GM21390 (cell line): ENCODE data around the gene USPL1.

ENCODE experiments used
- ATAC-seq: cut with Tn5 transposase; IDR thresholded peaks from one replicate; pipeline ENCODE4 v1.9.1; 2021; ENCODE audit not compliant: unreplicated experiment

Gene USPL1

DNA sequence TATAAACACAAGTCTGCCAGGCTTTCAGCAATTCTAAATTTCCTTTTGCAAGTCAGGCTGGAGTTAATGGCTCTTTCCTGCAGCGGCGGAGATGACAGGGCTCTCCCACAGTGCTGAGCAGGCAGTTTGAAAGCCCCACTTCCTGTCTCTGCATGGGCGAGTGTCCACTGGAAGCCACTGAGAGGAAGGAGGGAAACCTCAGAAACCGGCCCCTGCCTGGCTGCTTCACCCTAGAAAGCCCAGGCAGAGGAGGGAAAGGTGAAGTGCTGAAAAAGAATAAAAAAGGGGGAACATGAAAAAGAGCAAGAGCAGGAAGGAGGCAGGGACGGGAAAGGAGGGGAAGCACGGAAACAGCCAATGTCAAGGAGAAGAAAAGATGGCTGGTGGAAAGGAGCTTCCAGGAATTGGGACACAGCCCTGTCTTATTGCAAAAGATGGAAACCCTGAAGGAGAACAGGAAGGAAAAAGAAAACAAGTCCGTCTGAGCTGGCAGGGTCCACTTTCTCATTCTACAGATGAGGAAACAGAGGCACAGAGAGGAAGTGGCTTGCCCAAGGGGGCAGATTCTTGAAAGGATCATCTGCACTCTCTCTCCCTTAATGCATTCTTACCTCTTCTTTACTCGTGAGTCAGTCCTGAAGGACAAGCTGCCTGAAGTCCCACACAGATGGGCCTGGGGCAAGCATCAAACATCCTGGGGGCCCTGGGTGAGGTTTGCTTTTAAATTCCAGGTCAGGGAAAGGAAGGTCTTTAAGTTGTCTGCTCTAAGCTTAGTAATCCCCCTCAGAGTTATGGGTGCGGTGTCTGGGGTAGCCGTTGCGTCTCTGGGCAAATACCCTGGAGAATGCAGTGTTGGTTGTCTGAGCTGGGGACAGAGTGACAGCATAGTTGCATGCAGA is 78.8 kb downstream of the USPL1 start:
- ATAC-seq: no peak

DNA sequence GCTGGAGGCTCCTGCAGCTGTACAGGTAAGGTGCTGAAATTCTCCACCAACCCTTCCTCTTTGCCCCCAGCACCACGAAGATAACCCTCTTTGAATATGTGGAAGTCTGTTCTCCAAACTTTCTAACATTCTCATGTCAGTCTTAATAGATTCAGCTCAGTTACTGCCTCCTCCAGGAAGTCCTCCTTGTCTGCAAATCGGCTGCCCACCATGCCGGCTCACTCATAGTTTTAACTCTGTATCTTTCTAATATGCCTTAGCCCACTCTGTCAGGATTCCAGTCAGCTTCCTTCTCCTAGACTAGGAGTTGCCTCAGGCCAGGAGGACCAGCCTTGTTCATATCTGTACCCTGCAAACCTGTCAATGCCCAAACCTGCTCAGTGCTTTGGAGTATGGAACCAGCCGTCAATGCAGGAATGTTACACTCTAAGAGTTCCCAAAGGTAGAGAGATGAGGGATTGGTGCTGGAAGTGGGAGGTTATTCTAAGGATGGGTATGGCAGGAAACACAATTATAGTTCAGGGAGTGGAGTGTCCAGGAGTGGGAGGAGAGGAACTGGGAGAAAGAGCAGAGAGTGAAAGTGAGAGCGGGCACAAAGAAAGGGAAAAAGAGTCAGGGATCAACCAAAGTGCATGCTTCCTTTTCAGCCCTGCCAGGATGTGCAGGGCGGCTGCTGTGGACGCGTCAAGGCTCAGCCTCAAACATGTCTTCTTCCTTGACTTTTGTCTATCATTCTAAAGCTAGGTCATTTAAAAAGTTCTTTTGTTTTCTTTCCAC is 79.6 kb downstream of the USPL1 start:
- no peak for ATAC-seq

DNA sequence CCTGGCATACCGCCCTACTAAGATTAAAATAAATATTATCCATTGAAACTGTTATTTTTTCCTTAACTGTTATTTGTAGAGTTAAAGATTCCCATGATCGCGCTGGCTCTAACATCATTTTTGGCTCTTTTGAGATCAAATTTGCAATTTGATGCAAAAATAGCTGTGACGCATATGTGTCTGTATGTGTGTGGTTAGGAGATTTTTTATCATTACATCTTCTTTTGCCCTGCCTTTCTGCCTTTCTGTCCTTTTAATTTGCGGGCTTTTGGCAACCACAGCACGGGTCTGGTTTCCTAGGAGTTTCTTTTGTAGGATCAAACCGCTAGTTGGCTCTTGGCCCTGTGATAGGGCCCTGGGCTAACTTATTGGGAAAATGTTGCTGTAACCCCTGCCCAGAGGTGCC is 80.3 kb downstream of the USPL1 start:
- ATAC-seq: no peak

DNA sequence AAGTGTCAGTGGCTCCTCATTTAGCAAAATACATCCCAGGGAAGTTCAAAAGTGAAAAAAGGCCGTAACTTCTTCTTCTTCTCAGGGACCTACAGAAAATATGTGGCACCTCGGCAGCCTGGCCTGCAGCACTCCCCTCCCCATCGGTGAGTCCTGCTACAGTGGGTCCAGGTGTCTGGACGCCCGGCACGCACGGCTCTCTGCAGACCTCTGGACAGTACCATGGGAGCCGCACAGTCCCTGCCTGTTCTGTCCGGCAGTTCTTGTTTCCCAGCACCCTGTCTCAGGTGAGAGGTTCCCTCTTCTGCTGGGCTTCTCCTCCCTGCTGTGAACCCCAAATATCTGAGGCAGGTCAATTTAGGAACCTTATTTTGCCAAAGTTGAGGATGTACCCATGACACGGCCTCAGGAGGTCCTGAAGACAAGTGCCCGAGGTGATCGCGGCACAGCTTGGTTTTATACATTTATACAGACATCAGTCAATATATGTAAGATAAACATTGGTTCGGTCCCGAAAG is 80.8 kb downstream of the USPL1 start:
- no peak for ATAC-seq

DNA sequence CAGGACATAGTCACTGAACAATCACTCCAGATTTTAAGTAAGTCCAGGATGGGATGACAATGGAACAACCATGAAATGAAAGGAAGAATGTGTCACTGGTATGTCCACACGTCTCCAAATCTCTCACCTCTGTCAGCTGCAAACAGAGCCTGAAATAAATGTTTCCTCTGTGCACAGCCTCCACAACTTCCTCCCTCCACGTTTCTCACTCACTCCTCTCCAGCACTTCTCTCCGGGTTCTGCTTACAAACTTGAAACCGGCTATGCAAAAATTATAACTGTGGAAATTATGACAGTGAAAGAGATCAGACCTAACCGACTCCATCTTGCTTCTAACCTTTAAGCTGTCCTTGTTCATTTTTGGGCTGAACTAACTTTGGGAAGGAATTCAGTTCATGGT is 82.6 kb downstream of the USPL1 start:
- no peak for ATAC-seq

DNA sequence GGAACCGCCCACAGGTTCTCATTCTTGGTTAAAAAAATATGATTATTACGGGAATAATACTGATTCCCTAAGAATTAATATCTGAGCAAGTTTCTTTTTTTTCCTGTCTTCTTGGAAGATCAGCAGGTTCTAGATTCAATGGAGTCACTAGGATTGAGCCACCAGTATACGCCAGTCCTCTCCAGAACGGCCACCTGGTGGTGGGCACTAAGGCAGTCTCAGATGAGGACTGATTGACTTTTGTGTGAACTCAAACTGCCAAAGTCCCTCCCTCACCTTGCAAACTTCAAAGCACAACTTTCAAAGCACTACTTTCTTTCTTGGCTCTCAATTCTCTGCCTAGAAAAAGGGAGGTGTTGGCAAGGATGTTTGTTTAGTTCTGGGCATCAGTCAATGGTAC is 84.3 kb downstream of the USPL1 start:
- ATAC-seq: no peak

GRCh38 chr13:30704596-30704995 is 86.9 kb downstream of the USPL1 start:
- no peak for ATAC-seq

GRCh38 chr13:30705680-30706079 is 88.0 kb downstream of the USPL1 start:
- no peak for ATAC-seq

DNA sequence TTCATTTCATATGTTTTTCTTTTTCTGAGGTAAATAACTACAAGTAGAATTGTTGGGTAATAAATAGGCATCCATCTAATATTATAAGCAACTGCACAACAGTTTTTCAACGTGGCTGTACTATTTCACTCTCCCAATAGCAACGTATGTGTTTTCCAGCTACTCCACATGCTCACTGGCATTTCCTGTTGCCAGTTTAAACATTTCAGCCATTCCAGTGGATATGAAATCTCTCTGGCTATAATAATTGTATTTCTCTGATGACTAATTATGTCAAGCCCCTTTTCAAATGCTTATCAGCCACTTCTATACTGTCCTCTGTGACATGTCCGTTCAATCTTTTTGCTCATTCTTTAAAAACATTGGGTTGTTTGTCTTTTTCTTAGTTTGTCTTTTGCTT is 90.8 kb downstream of the USPL1 start:
- no peak for ATAC-seq
